Amygdala (tissue), 56 donors: ENCODE measurements around the gene RREB1.

Source experiments
- DNase-seq, 56 donors: peaks; one replicate each; lab custom pipeline; 2025; lab: John Stamatoyannopoulos, UW

Gene RREB1

GRCh38 chr6:7157752-7158616 is 50.2 kb downstream of the RREB1 start:
- DNase-seq = no peak

GRCh38 chr6:7159790-7160525 is 52.2 kb downstream of the RREB1 start:
- DNase-seq = no peak

GRCh38 chr6:7161253-7161623 is 53.5 kb downstream of the RREB1 start:
- DNase-seq = no peak

GRCh38 chr6:7161845-7162244 is 54.1 kb downstream of the RREB1 start:
- DNase-seq = no peak

GRCh38 chr6:7163661-7164071 is 55.9 kb downstream of the RREB1 start:
- no peak for DNase-seq

- DNase-seq = no peak
These were observed 56.8 kb downstream of the RREB1 start for GRCh38 chr6:7164536-7165001.

GRCh38 chr6:7165002-7165889 is 57.5 kb downstream of the RREB1 start:
- DNase-seq = no peak

- DNase-seq = no peak
These were observed 58.1 kb downstream of the RREB1 start for GRCh38 chr6:7165890-7166267.

GRCh38 chr6:7166410-7167293 is 58.9 kb downstream of the RREB1 start:
- no peak for DNase-seq

- no peak for DNase-seq
These were observed 61.5 kb downstream of the RREB1 start for GRCh38 chr6:7169296-7169721.

- no peak for DNase-seq
These were observed 62.5 kb downstream of the RREB1 start for GRCh38 chr6:7170117-7170732.

- no peak for DNase-seq
These were observed 63.4 kb downstream of the RREB1 start for GRCh38 chr6:7171119-7171518.

GRCh38 chr6:7171733-7172132 is 64.0 kb downstream of the RREB1 start:
- DNase-seq = no peak

- no peak for DNase-seq
These were observed 64.9 kb downstream of the RREB1 start for GRCh38 chr6:7172649-7173048.

GRCh38 chr6:7173843-7174503 is 66.2 kb downstream of the RREB1 start:
- DNase-seq = no peak

GRCh38 chr6:7175462-7175861 is 67.7 kb downstream of the RREB1 start:
- DNase-seq = no peak

- DNase-seq = peak in 2 of 56 donors; percentile 8 to 29
These were observed 68.4 kb downstream of the RREB1 start for GRCh38 chr6:7176208-7176607.

- DNase-seq = no peak
These were observed 70.5 kb downstream of the RREB1 start for GRCh38 chr6:7178280-7178679.

- DNase-seq = no peak
These were observed 73.0 kb downstream of the RREB1 start for GRCh38 chr6:7180751-7181150.
